H9 (cell line): Measurements from ENCODE around the gene IFFO2. TPM values are rescaled to one million over a fixed set of nuclear protein-coding genes. Genes with fewer than 3 reads are reported as not detected.

Source experiments
- DNase-seq: peaks from one replicate; pipeline ENCODE4 v3.0.0-alpha.2; 2017
- H2AFZ ChIP-seq: one replicate; pipeline ENCODE4 v1.6.1; 2013; ENCODE audit warnings: mild to moderate bottlenecking, low read length, control low read depth, moderate library complexity
- H2AK5ac ChIP-seq: 2 replicates; pipeline ENCODE4 v1.6.1; 2013; ENCODE audit warnings: low read length, control low read depth, mixed read lengths; ENCODE audit not compliant: insufficient read length
- H2BK120ac ChIP-seq: one replicate; pipeline ENCODE4 v1.6.1; 2013; ENCODE audit warnings: low read depth, mild to moderate bottlenecking, low read length, control low read depth, inconsistent platforms; ENCODE audit not compliant: poor library complexity, severe bottlenecking
- H2BK12ac ChIP-seq: 2 replicates; pipeline ENCODE4 v1.6.1; 2013; ENCODE audit warnings: low read length, control low read depth, mixed read lengths, low read depth; ENCODE audit not compliant: insufficient read length
- H2BK15ac ChIP-seq: 2 replicates; pipeline ENCODE4 v1.6.1; 2013; ENCODE audit warnings: low read depth, low read length, control low read depth
- H2BK20ac ChIP-seq: one replicate; pipeline ENCODE4 v1.6.1; 2013; ENCODE audit warnings: low read depth, mild to moderate bottlenecking, low read length, control low read depth, inconsistent platforms; ENCODE audit not compliant: poor library complexity, severe bottlenecking
- H2BK5ac ChIP-seq: 2 replicates; pipeline ENCODE4 v1.6.1; 2013; ENCODE audit warnings: low read length, control low read depth, mixed read lengths; ENCODE audit not compliant: insufficient read length
- H3K14ac ChIP-seq: 2 replicates; pipeline ENCODE4 v1.6.1; 2013; ENCODE audit warnings: low read length, control low read depth; ENCODE audit not compliant: insufficient read depth
- H3K18ac ChIP-seq: 2 replicates; pipeline ENCODE4 v1.6.1; 2013; ENCODE audit warnings: low read depth, mild to moderate bottlenecking, mixed read lengths, low read length, control low read depth; ENCODE audit not compliant: insufficient read length
- H3K23ac ChIP-seq: 2 replicates; pipeline ENCODE4 v1.6.1; 2013; ENCODE audit warnings: low read length, control low read depth, mixed read lengths, low read depth; ENCODE audit not compliant: insufficient read length
- H3K23me2 ChIP-seq: 2 replicates; pipeline ENCODE4 v1.6.1; 2013; ENCODE audit warnings: low read depth, mild to moderate bottlenecking, mixed read lengths, low read length, control low read depth; ENCODE audit not compliant: insufficient read length, poor library complexity, severe bottlenecking
- H3K27ac ChIP-seq: 2 replicates; pipeline ENCODE4 v1.5.1; 2013; ENCODE audit warnings: low read length, control low read depth, mixed read lengths, low read depth; ENCODE audit not compliant: insufficient read length
- H3K27me3 ChIP-seq: 2 replicates; pipeline ENCODE4 v1.6.1; 2013; ENCODE audit warnings: low read length, control low read depth, inconsistent platforms; ENCODE audit not compliant: insufficient read depth
- H3K4ac ChIP-seq: 2 replicates; pipeline ENCODE4 v1.6.1; 2013; ENCODE audit warnings: low read depth, mild to moderate bottlenecking, control low read depth, inconsistent platforms, low read length, moderate library complexity
- H3K4me1 ChIP-seq: 2 replicates; pipeline ENCODE4 v1.6.1; 2013; ENCODE audit warnings: low read length, control low read depth, inconsistent platforms; ENCODE audit not compliant: insufficient read depth
- H3K4me2 ChIP-seq: 2 replicates; pipeline ENCODE4 v1.6.1; 2013; ENCODE audit warnings: low read length, control low read depth, mixed read lengths; ENCODE audit not compliant: insufficient read length, insufficient read depth
- H3K56ac ChIP-seq: 2 replicates; pipeline ENCODE4 v1.6.1; 2013; ENCODE audit warnings: low read depth, mild to moderate bottlenecking, mixed read lengths, low read length, control low read depth; ENCODE audit not compliant: insufficient read length
- H3K79me1 ChIP-seq: 2 replicates; pipeline ENCODE4 v1.6.1; 2013; ENCODE audit warnings: low read depth, mild to moderate bottlenecking, moderate library complexity, low read length, control low read depth, inconsistent platforms; ENCODE audit not compliant: insufficient read depth, poor library complexity, severe bottlenecking
- H3K79me2 ChIP-seq: 2 replicates; pipeline ENCODE4 v1.6.1; 2013; ENCODE audit warnings: low read length, control low read depth, inconsistent platforms; ENCODE audit not compliant: insufficient read depth
- H3K9ac ChIP-seq: 2 replicates; pipeline ENCODE4 v1.6.1; 2013; ENCODE audit warnings: low read length, control low read depth, mixed read lengths; ENCODE audit not compliant: insufficient read length; ENCODE audit errors: extremely low read depth
- H3K9me3 ChIP-seq: one replicate; pipeline ENCODE4 v1.6.1; 2013; ENCODE audit warnings: low read depth, low read length, inconsistent platforms; ENCODE audit not compliant: control insufficient read depth
- H3T11ph ChIP-seq: one replicate; pipeline ENCODE4 v1.6.1; 2013; ENCODE audit warnings: mild to moderate bottlenecking, low read length, control low read depth, inconsistent platforms
- H4K20me1 ChIP-seq: one replicate; pipeline ENCODE4 v1.6.1; 2013; ENCODE audit not compliant: control insufficient read depth, insufficient read length, insufficient read depth
- H4K5ac ChIP-seq: 2 replicates; pipeline ENCODE4 v1.6.1; 2013; ENCODE audit warnings: low read depth, mild to moderate bottlenecking, mixed read lengths, low read length, control low read depth; ENCODE audit not compliant: insufficient read length
- H4K8ac ChIP-seq: replicated peaks from 2 replicates; pipeline ENCODE4 v1.6.1; 2013; ENCODE audit warnings: low read length, control low read depth, mixed read lengths, low read depth; ENCODE audit not compliant: insufficient read length
- H4K91ac ChIP-seq: 2 replicates; pipeline ENCODE4 v1.6.1; 2013; ENCODE audit warnings: low read depth, mild to moderate bottlenecking, moderate library complexity, mixed read lengths, low read length, control low read depth; ENCODE audit not compliant: insufficient read length
- H3K27ac Mint-ChIP-seq, 3 experiments: 2 replicates in 2 of 3; 3 replicates in 1 of 3; pipeline ENCODE4 v1.8.0; 2020 to 2021; ENCODE audit warnings: mixed read lengths in 3 of 3, mild to moderate bottlenecking in 1 of 3, moderate library complexity in 1 of 3
- H3K27me3 Mint-ChIP-seq: 2 replicates; pipeline ENCODE4 v1.8.0; 2021; ENCODE audit warnings: low read depth, mild to moderate bottlenecking, moderate library complexity, mixed read lengths
- H3K36me3 Mint-ChIP-seq, 3 experiments: 2 replicates in 2 of 3; 3 replicates in 1 of 3; pipeline ENCODE4 v1.8.0; 2020 to 2021; ENCODE audit warnings: low read depth in 3 of 3, mixed read lengths in 3 of 3; ENCODE audit not compliant: insufficient read depth in 1 of 3
- H3K4me1 Mint-ChIP-seq, 2 experiments: 2 replicates each; pipeline ENCODE4 v1.8.0; 2020; ENCODE audit warnings: mixed read lengths in 2 of 2
- H3K4me3 Mint-ChIP-seq, 2 experiments: 2 replicates in 1 of 2; 3 replicates in 1 of 2; pipeline ENCODE4 v1.8.0; 2020 to 2021; ENCODE audit warnings: mild to moderate bottlenecking in 2 of 2, mixed read lengths in 2 of 2, moderate library complexity in 1 of 2
- H3K9me3 Mint-ChIP-seq, 2 experiments: 2 replicates in 1 of 2; 3 replicates in 1 of 2; pipeline ENCODE4 v1.8.0; 2020; ENCODE audit warnings: mild to moderate bottlenecking in 2 of 2, mixed read lengths in 2 of 2, moderate library complexity in 1 of 2
- CTCF ChIP-seq: fragments of 200-600 bp; sonication (generic); conservative IDR thresholded peaks from 3 replicates; pipeline ENCODE4 v1.8.0; 2021; ENCODE audit warnings: antibody characterized with exemption, mild to moderate bottlenecking
- WGBS: extraction: QIAGEN DNeasy Blood & Tissue Kit; methylation state at CpG from one replicate; pipeline ENCODE4 v1.1.7; 2013; ENCODE audit warnings: missing lambda C conversion rate, low lambda C conversion rate, mixed read lengths; ENCODE audit not compliant: insufficient read length; ENCODE audit errors: extremely low coverage; 5-methylcytosine and 5-hydroxymethylcytosine counted together
- total RNA-seq: library from RNA; stranded (reverse); gene quantifications from 2 replicates; pipeline ENCODE4 v1.2.1, GENCODE V29; 2021

The IFFO2 gene
- total RNA-seq, 1 experiment from 2014 or later, result 3.6 TPM

GRCh38 chr1:18871401-18872070 is 84.9 kb downstream of the IFFO2 start:
- no peaks in the 10 kb centered on the region for H3K27me3 ChIP-seq
- WGBS, result no CpG with 5 or more reads among the region's 7 CpGs
- H3T11ph ChIP-seq, result no peak overlapping the region
- no peaks in the 10 kb centered on the region for H3K9me3 ChIP-seq
- H3K4me3 Mint-ChIP-seq, result no peak overlapping the region
- H2AK5ac ChIP-seq, result no peak overlapping the region
- H4K5ac ChIP-seq, result no peak overlapping the region
- DNase-seq, result no peak
- H3K9ac ChIP-seq, result no peak overlapping the region
- H3K4ac ChIP-seq, result no peak overlapping the region
- no peak overlapping the region for H3K4me2 ChIP-seq
- H2AFZ ChIP-seq, result no peak overlapping the region
- TF ChIP-seq CTCF, result no peak
- H3K79me1 ChIP-seq, result no peaks in the 10 kb centered on the region
- H4K8ac ChIP-seq, result no peak overlapping the region
- no peaks in the 10 kb centered on the region for H4K20me1 ChIP-seq
- H3K27ac ChIP-seq, result no peak overlapping the region
- peaks cover 4 to 8% of the 10 kb centered on the region in 2 experiments for H3K4me1 Mint-ChIP-seq
- no peak overlapping the region for H3K18ac ChIP-seq
- no peak overlapping the region for H2BK12ac ChIP-seq
- peaks cover 3% of the 10 kb centered on the region for H3K27me3 Mint-ChIP-seq
- no peak overlapping the region for H2BK20ac ChIP-seq
- no peaks in the 10 kb centered on the region for H3K9me3 Mint-ChIP-seq
- H2BK120ac ChIP-seq, result no peak overlapping the region
- H3K56ac ChIP-seq, result no peak overlapping the region
- H2BK5ac ChIP-seq, result no peak overlapping the region
- H3K23ac ChIP-seq, result no peak overlapping the region
- no peak overlapping the region for H3K14ac ChIP-seq
- H3K79me2 ChIP-seq, result no peaks in the 10 kb centered on the region
- H3K4me1 ChIP-seq, result no peaks in the 10 kb centered on the region
- H3K23me2 ChIP-seq, result no peaks in the 10 kb centered on the region
- H3K36me3 Mint-ChIP-seq, result peaks cover 0 to 5% (median 0%) of the 10 kb centered on the region in 3 experiments; a peak in 3 of 7 replicates
- H4K91ac ChIP-seq, result no peak overlapping the region
- no peak overlapping the region for H2BK15ac ChIP-seq
- H3K27ac Mint-ChIP-seq, result no peak overlapping the region; a peak in 1 of 7 replicates
